Measurements from ENCODE around the gene USP15. TPM values are rescaled to one million over a fixed set of nuclear protein-coding genes. Genes with fewer than 3 reads are reported as not detected.

Gene USP15
- total RNA-seq, 1 experiment from 2014 or later = 42.9 TPM

DNA sequence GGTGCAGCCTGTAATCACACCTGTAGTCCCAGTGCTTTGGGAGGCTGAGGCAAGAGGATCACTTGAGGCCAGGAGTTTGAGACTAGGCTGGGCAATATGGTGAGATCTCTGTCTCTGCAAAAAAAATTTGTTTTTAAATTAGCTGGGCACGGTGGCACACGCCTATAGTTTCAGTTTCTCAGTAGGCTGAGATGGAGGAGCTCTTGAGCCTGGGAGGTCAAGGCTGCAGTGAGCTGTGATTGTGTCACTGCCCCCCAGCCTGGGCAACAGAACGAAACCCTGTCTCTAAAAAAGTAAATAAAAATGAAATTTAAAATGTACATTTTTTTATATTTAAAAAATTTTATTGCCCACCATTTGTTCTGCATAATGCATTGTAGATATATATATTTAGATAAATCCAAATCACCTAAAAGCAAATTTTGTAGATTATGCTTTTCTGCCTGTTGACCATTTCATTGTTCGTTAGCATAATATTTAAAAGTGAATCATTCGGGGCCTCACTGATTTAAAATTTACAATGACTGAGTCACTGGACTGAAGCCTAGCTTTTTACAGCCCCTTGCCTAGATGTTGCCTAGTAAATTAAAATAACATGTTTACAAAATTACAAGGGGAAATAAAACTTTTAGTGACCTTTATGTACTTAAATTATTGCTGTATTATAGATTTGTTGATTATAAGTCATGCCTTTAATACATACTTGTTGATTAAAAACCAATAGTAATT lies 87.9 kb downstream of the USP15 start:
- Mint-ChIP-seq H3K27ac (ENCODE audit: unreplicated experiment) (no peak overlapping the region), H3K4me1 (ENCODE audit: low read depth, unreplicated experiment) (no peaks in the 10 kb centered on the region), H3K4me3 (ENCODE audit: unreplicated experiment) (no peak overlapping the region), H3K9me3 (ENCODE audit: unreplicated experiment) (no peaks in the 10 kb centered on the region), H3K36me3 (ENCODE audit: insufficient read depth, unreplicated experiment) (peaks cover 23% of the 10 kb centered on the region), H3K27me3 (ENCODE audit: insufficient read depth, unreplicated experiment) (no peaks in the 10 kb centered on the region)
- H3K4me1 ChIP-seq = no peaks in the 10 kb centered on the region
- no peak overlapping the region for H3K4me3 ChIP-seq (ENCODE audit: low read depth, low read length)
- H3K9me3 ChIP-seq = no peaks in the 10 kb centered on the region
- no TSS peak for BruUV-seq (replicated peaks)
- POLR2A ChIA-PET = no interaction called here
- CTCF ChIA-PET = no interaction called here
- intact Hi-C loops (cut with micrococcal nuclease; ENCODE audit: unreplicated experiment) = no loop called here
- H3K36me3 ChIP-seq (ENCODE audit: control insufficient read depth, insufficient read depth, low read length) = no peaks in the 10 kb centered on the region; the same call in 1 of the 2 replicates
- no peak for TF ChIP-seq CTCF (IDR thresholded peaks at IDR 0.05; ENCODE audit: insufficient read depth in 1 of 2, low read depth in 1 of 2, low read length in 1 of 2, severe bottlenecking in 1 of 2, unreplicated experiment in 1 of 2)
- no peaks in the 10 kb centered on the region for H3K27me3 ChIP-seq (replicated peaks; ENCODE audit: control insufficient read depth, insufficient read depth, low read length)
- no peak for DNase-seq

DNA sequence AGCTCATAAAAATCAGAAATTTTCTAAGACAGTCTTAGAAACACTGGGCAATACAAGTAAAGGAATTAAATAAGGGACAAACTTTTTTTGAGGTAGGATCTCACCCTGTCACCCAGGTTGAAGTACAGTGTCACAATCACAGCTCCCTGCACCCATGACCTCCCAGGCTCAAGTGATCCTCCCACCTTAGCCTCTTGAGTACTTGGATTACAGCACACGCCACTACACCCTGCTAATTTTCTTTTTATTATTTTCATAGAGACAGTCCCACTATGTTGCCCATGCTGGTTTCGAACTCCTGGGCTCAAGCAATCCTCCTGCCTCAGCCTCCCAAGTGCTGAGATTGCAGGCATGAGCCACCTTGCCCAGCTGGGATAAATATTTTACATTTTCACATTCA lies 90.3 kb downstream of the USP15 start:
- no TSS peak for BruUV-seq (replicated peaks)
- Histone ChIP-seq H3K4me1 (no peaks in the 10 kb centered on the region), H3K36me3 (ENCODE audit: control insufficient read depth, insufficient read depth, low read length) (no peaks in the 10 kb centered on the region), H3K4me3 (ENCODE audit: low read depth, low read length) (no peak overlapping the region), H3K27me3 (replicated peaks; ENCODE audit: control insufficient read depth, insufficient read depth, low read length) (no peaks in the 10 kb centered on the region), H3K9me3 (no peaks in the 10 kb centered on the region)
- POLR2A ChIA-PET = interaction anchor here (0.6 kb wide), 1 partner anchor 200 kb away, joined by 3 read pairs; no protein-coding TSS in a partner anchor
- H3K27ac Mint-ChIP-seq (ENCODE audit: unreplicated experiment) = no peak overlapping the region
- no peaks in the 10 kb centered on the region for H3K9me3 Mint-ChIP-seq (ENCODE audit: unreplicated experiment)
- H3K27me3 Mint-ChIP-seq (ENCODE audit: insufficient read depth, unreplicated experiment) = no peaks in the 10 kb centered on the region
- no peaks in the 10 kb centered on the region for H3K4me1 Mint-ChIP-seq (ENCODE audit: low read depth, unreplicated experiment)
- TF ChIP-seq CTCF (IDR thresholded peaks at IDR 0.05; ENCODE audit: insufficient read depth in 1 of 2, low read depth in 1 of 2, low read length in 1 of 2, severe bottlenecking in 1 of 2, unreplicated experiment in 1 of 2) = no peak
- peaks cover 7% of the 10 kb centered on the region for H3K36me3 Mint-ChIP-seq (ENCODE audit: insufficient read depth, unreplicated experiment)
- DNase-seq = no peak
- no peak overlapping the region for H3K4me3 Mint-ChIP-seq (ENCODE audit: unreplicated experiment)
- CTCF ChIA-PET = no interaction called here
- intact Hi-C loops (cut with micrococcal nuclease; ENCODE audit: unreplicated experiment) = no loop called here

DNA sequence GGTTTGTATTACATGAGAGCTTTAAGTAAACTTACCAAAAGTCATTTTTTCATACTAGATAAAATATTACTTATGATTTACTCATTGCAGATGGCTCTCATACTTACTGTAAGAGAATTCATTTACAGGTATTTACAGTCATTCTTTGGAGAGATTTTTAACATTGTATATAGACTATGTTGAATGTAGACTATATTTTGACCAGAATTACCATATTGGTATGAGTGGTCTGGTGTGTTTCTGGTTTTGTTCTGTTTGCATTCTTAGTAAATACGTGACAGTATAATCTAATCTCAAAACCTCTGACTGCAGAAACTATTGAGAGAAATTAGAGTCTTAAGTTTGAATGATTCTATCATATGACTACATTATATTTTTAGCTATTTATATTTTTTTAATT lies 91.1 kb downstream of the USP15 start:
- intact Hi-C loops (cut with micrococcal nuclease; ENCODE audit: unreplicated experiment) = no loop called here
- H3K27me3 ChIP-seq (replicated peaks; ENCODE audit: control insufficient read depth, insufficient read depth, low read length) = no peaks in the 10 kb centered on the region
- no peaks in the 10 kb centered on the region for H3K4me1 ChIP-seq
- BruUV-seq (replicated peaks) = no TSS peak
- Mint-ChIP-seq H3K36me3 (ENCODE audit: insufficient read depth, unreplicated experiment) (peaks cover 4% of the 10 kb centered on the region), H3K27ac (ENCODE audit: unreplicated experiment) (no peak overlapping the region), H3K4me3 (ENCODE audit: unreplicated experiment) (no peak overlapping the region), H3K27me3 (ENCODE audit: insufficient read depth, unreplicated experiment) (no peaks in the 10 kb centered on the region), H3K4me1 (ENCODE audit: low read depth, unreplicated experiment) (no peaks in the 10 kb centered on the region), H3K9me3 (ENCODE audit: unreplicated experiment) (no peaks in the 10 kb centered on the region)
- H3K9me3 ChIP-seq = no peaks in the 10 kb centered on the region
- H3K36me3 ChIP-seq (ENCODE audit: control insufficient read depth, insufficient read depth, low read length) = no peaks in the 10 kb centered on the region
- POLR2A ChIA-PET = interaction anchor here (0.6 kb wide), 1 partner anchor 199 kb away, joined by 3 read pairs; no protein-coding TSS in a partner anchor
- CTCF ChIA-PET = no interaction called here
- no peak for TF ChIP-seq CTCF (IDR thresholded peaks at IDR 0.05; ENCODE audit: insufficient read depth in 1 of 2, low read depth in 1 of 2, low read length in 1 of 2, severe bottlenecking in 1 of 2, unreplicated experiment in 1 of 2)
- H3K4me3 ChIP-seq (ENCODE audit: low read depth, low read length) = no peak overlapping the region
- DNase-seq = no peak

All from Caco-2 (cell line).